Astrocyte (in vitro differentiated cells and primary cell): ENCODE results near the gene PRSS33.

Experiments used
- CTCF ChIP-seq: IDR thresholded peaks from 2 replicates; pipeline ENCODE4 v1.5.1; 2011; ENCODE audit warnings: low read depth, mild to moderate bottlenecking, inconsistent platforms, low read length, moderate library complexity; ENCODE audit not compliant: insufficient read depth
- EZH2 ChIP-seq: IDR thresholded peaks from 2 replicates; pipeline ENCODE4 v1.6.1; 2012; ENCODE audit warnings: mild to moderate bottlenecking, low read length, inconsistent platforms; ENCODE audit not compliant: insufficient read depth

- TF ChIP-seq EZH2, result no peak
- TF ChIP-seq CTCF, result no peak
Measured at GRCh38 chr16:2817340-2818271, 30.2 kb upstream of the PRSS33 start.
